H1 (cell line): Measurements from ENCODE around the gene LEFTY1. TPM values are rescaled to one million over a fixed set of nuclear protein-coding genes. Genes with fewer than 3 reads are reported as not detected.

Source experiments
- CTCF ChIA-PET: fragments of 300-600 bp; sonication (Branson Sonifier 250); formaldehyde crosslinking; loops from one replicate; lab custom pipeline; 2021; ENCODE audit not compliant: partially characterized antibody; lab: Charles Lee
- POLR2A ChIA-PET: fragments of 300-600 bp; sonication (Branson Sonifier 250); formaldehyde crosslinking; loops from one replicate; lab custom pipeline; 2021; ENCODE audit warnings: inconsistent platforms; ENCODE audit not compliant: partially characterized antibody; lab: Charles Lee
- DNase-seq, 2 experiments: peaks; one replicate each; pipeline versions ENCODE4 v3.0.0 to v3.0.0-alpha.2; 2010 to 2022; ENCODE audit warnings: low spot score in 2 of 2, low read depth in 1 of 2, mixed read lengths in 1 of 2
- FAIRE-seq: peaks from 2 replicates; lab custom pipeline; 2011; peaks lifted over from hg19 to GRCh38; lab: Jason Lieb, UNC
- H2AFZ ChIP-seq: 2 replicates; pipeline ENCODE4 v1.8.1; 2012; ENCODE audit warnings: low read length, inconsistent platforms
- H2AK5ac ChIP-seq: 2 replicates; pipeline ENCODE4 v1.6.1; 2013; ENCODE audit warnings: low read depth, low read length
- H2BK120ac ChIP-seq: replicated peaks from 2 replicates; pipeline ENCODE3; 2013; ENCODE audit warnings: low read depth, low read length, inconsistent platforms
- H2BK12ac ChIP-seq: 2 replicates; pipeline ENCODE4 v1.6.1; 2013; ENCODE audit warnings: low read depth, low read length
- H2BK15ac ChIP-seq: 2 replicates; pipeline ENCODE4 v1.6.1; 2013; ENCODE audit warnings: low read length
- H2BK20ac ChIP-seq: 2 replicates; pipeline ENCODE4 v1.6.1; 2013; ENCODE audit warnings: low read length
- H2BK5ac ChIP-seq: 2 replicates; pipeline ENCODE4 v1.6.1; 2013; ENCODE audit warnings: low read depth, low read length
- H3K14ac ChIP-seq: 2 replicates; pipeline ENCODE4 v1.6.1; 2013; ENCODE audit warnings: inconsistent platforms; ENCODE audit not compliant: insufficient read length
- H3K18ac ChIP-seq: 2 replicates; pipeline ENCODE4 v1.6.1; 2013; ENCODE audit warnings: low read length; ENCODE audit errors: extremely low read depth
- H3K23ac ChIP-seq: 2 replicates; pipeline ENCODE4 v1.6.1; 2013; ENCODE audit warnings: inconsistent platforms; ENCODE audit not compliant: insufficient read length
- H3K23me2 ChIP-seq: 2 replicates; pipeline ENCODE4 v1.6.1; 2013; ENCODE audit warnings: low read depth, low read length
- H3K27ac ChIP-seq: 2 replicates; pipeline ENCODE4 v1.6.1; 2011; ENCODE audit warnings: low read depth, low read length, inconsistent platforms
- H3K27me3 ChIP-seq, 4 experiments: replicated peaks in 1 of 4; 1 replicate in 1 of 4; 2 replicates in 3 of 4; pipeline versions ENCODE4 v1.6.1 to v1.8.1; 2011 to 2013; ENCODE audit warnings: low read length in 3 of 4, mild to moderate bottlenecking in 3 of 4, inconsistent platforms in 2 of 4, mixed read lengths in 2 of 4, moderate library complexity in 1 of 4; ENCODE audit not compliant: control insufficient read depth in 3 of 4, insufficient read depth in 3 of 4; ENCODE audit errors: extremely low read depth in 1 of 4
- H3K36me3 ChIP-seq, 4 experiments: 2 replicates each; pipeline versions ENCODE4 v1.6.1 to v1.8.1; 2011 to 2013; ENCODE audit warnings: mild to moderate bottlenecking in 4 of 4, low read length in 3 of 4, moderate library complexity in 2 of 4, control low read depth in 1 of 4, inconsistent platforms in 1 of 4; ENCODE audit not compliant: insufficient read depth in 4 of 4, control insufficient read depth in 2 of 4
- H3K4ac ChIP-seq: replicated peaks from 2 replicates; pipeline ENCODE3; 2013; ENCODE audit warnings: low read length, low read depth, mixed read lengths, inconsistent platforms; ENCODE audit not compliant: insufficient read length
- H3K4me1 ChIP-seq, 4 experiments: replicated peaks in 1 of 4; 1 replicate in 1 of 4; 2 replicates in 3 of 4; pipeline versions ENCODE4 v1.6.1 to v1.8.1; 2011 to 2013; ENCODE audit warnings: low read length in 3 of 4, inconsistent platforms in 2 of 4, mixed read lengths in 1 of 4; ENCODE audit not compliant: insufficient read depth in 4 of 4, control insufficient read depth in 3 of 4
- H3K4me2 ChIP-seq, 2 experiments: 2 replicates each; pipeline versions ENCODE4 v1.6.1 to v1.8.1; 2011 to 2013; ENCODE audit warnings: low read depth in 2 of 2, low read length in 2 of 2, control low read depth in 1 of 2, inconsistent platforms in 1 of 2, mild to moderate bottlenecking in 1 of 2; ENCODE audit not compliant: insufficient read depth in 1 of 2
- H3K4me3 ChIP-seq, 4 experiments: fragments of 200-600, 300-600 bp in 1 of 4; sonication (generic), shearing (Covaris generic), sonication (Bioruptor Twin) in 1 of 4; 2 replicates each; pipeline versions ENCODE4 v1.5.1 to v1.8.1; 2011 to 2016; ENCODE audit warnings: low read length in 4 of 4, low read depth in 3 of 4, control low read depth in 2 of 4, inconsistent platforms in 2 of 4, mild to moderate bottlenecking in 2 of 4, mixed read lengths in 1 of 4, moderate library complexity in 1 of 4; ENCODE audit not compliant: insufficient read depth in 2 of 4; ENCODE audit errors: extremely low read depth in 1 of 4
- H3K56ac ChIP-seq: replicated peaks from 2 replicates; pipeline ENCODE3; 2013; ENCODE audit warnings: low read depth, mild to moderate bottlenecking, mixed read lengths, low read length, inconsistent platforms; ENCODE audit not compliant: insufficient read length
- H3K79me1 ChIP-seq: 2 replicates; pipeline ENCODE4 v1.6.1; 2013; ENCODE audit warnings: low read depth, low read length, control low read depth
- H3K79me2 ChIP-seq, 2 experiments: 2 replicates each; pipeline versions ENCODE4 v1.6.1 to v1.8.1; 2012 to 2013; ENCODE audit warnings: low read length in 2 of 2, mild to moderate bottlenecking in 2 of 2, inconsistent platforms in 1 of 2; ENCODE audit not compliant: insufficient read depth in 2 of 2, control insufficient read depth in 1 of 2
- H3K9ac ChIP-seq, 4 experiments: replicated peaks in 1 of 4; 1 replicate in 1 of 4; 2 replicates in 3 of 4; pipeline versions ENCODE4 v1.6.1 to v1.8.1; 2011 to 2013; ENCODE audit warnings: low read depth in 3 of 4, low read length in 3 of 4, control low read depth in 2 of 4, mild to moderate bottlenecking in 2 of 4, moderate library complexity in 2 of 4, inconsistent platforms in 1 of 4; ENCODE audit errors: extremely low read depth in 1 of 4
- H3K9me3 ChIP-seq, 2 experiments: 2 replicates each; pipeline versions ENCODE4 v1.6.1 to v1.8.1; 2012 to 2013; ENCODE audit warnings: mild to moderate bottlenecking in 2 of 2, moderate library complexity in 2 of 2, control low read depth in 1 of 2, inconsistent platforms in 1 of 2, low read depth in 1 of 2, low read length in 1 of 2, mixed read lengths in 1 of 2; ENCODE audit not compliant: insufficient read depth in 2 of 2
- H4K20me1 ChIP-seq, 2 experiments: replicated peaks in 1 of 2; 2 replicates each; pipeline versions ENCODE3 to v1.8.1; 2011 to 2013; ENCODE audit warnings: inconsistent platforms in 2 of 2, low read length in 2 of 2, mild to moderate bottlenecking in 1 of 2; ENCODE audit not compliant: insufficient read depth in 2 of 2, control insufficient read depth in 1 of 2
- H4K5ac ChIP-seq: 2 replicates; pipeline ENCODE4 v1.6.1; 2013; ENCODE audit warnings: low read length, low read depth, mixed read lengths, inconsistent platforms; ENCODE audit not compliant: insufficient read length
- H4K8ac ChIP-seq: 2 replicates; pipeline ENCODE4 v1.8.0; 2013; ENCODE audit warnings: mild to moderate bottlenecking, moderate library complexity, low read length, inconsistent platforms; ENCODE audit not compliant: insufficient read depth; ENCODE audit errors: extremely low read depth
- H4K91ac ChIP-seq: replicated peaks from 2 replicates; pipeline ENCODE3; 2013; ENCODE audit warnings: low read length, mixed read lengths, inconsistent platforms; ENCODE audit not compliant: insufficient read length
- BRCA1 ChIP-seq: IDR thresholded peaks from 2 replicates; pipeline ENCODE4 v1.6.1; 2012; ENCODE audit warnings: low read depth, low read length, improper control_type of control experiment
- CTBP2 ChIP-seq: IDR thresholded peaks from 2 replicates; pipeline ENCODE4 v1.7.0; 2011; ENCODE audit warnings: borderline replicate concordance, mild to moderate bottlenecking, moderate library complexity, mixed read lengths, low read length; ENCODE audit not compliant: insufficient read depth, insufficient read length
- EZH2 ChIP-seq: fragments of 200-600 bp; sonication (generic); IDR thresholded peaks from 2 replicates; pipeline ENCODE4 v1.7.1; 2012; ENCODE audit warnings: low read depth, mild to moderate bottlenecking, moderate library complexity, low read length, inconsistent platforms; ENCODE audit not compliant: severe bottlenecking
- RNF2 ChIP-seq: fragments of 200-900, 300-1000 bp; sonication (generic); IDR thresholded peaks from 2 replicates; pipeline ENCODE4 v1.7.1; 2016; ENCODE audit warnings: borderline replicate concordance, low read depth, mild to moderate bottlenecking, antibody characterized with exemption, low read length; ENCODE audit not compliant: poor library complexity, severe bottlenecking; ENCODE audit errors: missing control alignments
- SP2 ChIP-seq: IDR thresholded peaks from 2 replicates; pipeline ENCODE4 v1.6.1; 2012; ENCODE audit warnings: mild to moderate bottlenecking, low read length, inconsistent platforms
- SP4 ChIP-seq: IDR thresholded peaks from 2 replicates; pipeline ENCODE4 v1.6.1; 2012; ENCODE audit warnings: low read length, inconsistent platforms
- TCF12 ChIP-seq: IDR thresholded peaks from 2 replicates; pipeline ENCODE4 v1.6.1; 2011; ENCODE audit warnings: low read depth, mild to moderate bottlenecking, low read length
- WGBS, 2 experiments: shearing (Covaris generic) in 1 of 2; methylation state at CpG; one replicate each; pipeline versions ENCODE4 v1.1.6 to v1.1.7; 2013 to 2015; ENCODE audit warnings: low lambda C conversion rate in 2 of 2, mixed read lengths in 2 of 2, inconsistent platforms in 1 of 2, low coverage in 1 of 2, missing lambda C conversion rate in 1 of 2; ENCODE audit not compliant: insufficient replicate concordance in 2 of 2, insufficient coverage in 1 of 2, insufficient read length in 1 of 2; ENCODE audit errors: extremely low coverage in 1 of 2, missing lambda C conversion rate in 1 of 2; 5-methylcytosine and 5-hydroxymethylcytosine counted together
- polyA plus RNA-seq, 7 experiments: library from polyadenylated mRNA; depleted of rRNA in 3 of 7; stranded (reverse) in 5 of 7; unstranded in 2 of 7; fragments of >200 nt in 5 of 7; fragments of 200-250 nt in 2 of 7; gene quantifications; 1 replicate in 5 of 7; 2 replicates in 1 of 7; 4 replicates in 1 of 7; pipeline versions ENCODE4 v1.2.1 to v1.2.3, GENCODE V29; 2011 to 2013; ENCODE audit warnings: missing spikeins in 2 of 7, mixed read lengths in 2 of 7
- total RNA-seq: library from RNA; stranded (reverse); fragmentation: NEBNext Ultra II Directional; extraction: Animal tissue kit (Norgen Biotek cat#: 25700); gene quantifications from 2 replicates; pipeline ENCODE4 v1.2.1, GENCODE V29; 2021

Gene LEFTY1
- total and polyA plus RNA-seq, 2 of the 8 experiments (the other 6 are each of a cell fraction or from before 2014, with no cell fraction given): 4.5 to 11.7 TPM

GRCh38 chr1:225896937-225897549 lies 8.1 kb upstream of the LEFTY1 start:
- no peak overlapping the region for H3K14ac ChIP-seq
- FAIRE-seq (no peak), DNase-seq (no peak)
- H4K5ac ChIP-seq: no peak overlapping the region
- H3K9me3 ChIP-seq: no peaks in the 10 kb centered on the region
- no peak overlapping the region for H3K23ac ChIP-seq
- no peak overlapping the region for H3K27ac ChIP-seq
- no peak overlapping the region for H3K56ac ChIP-seq
- H3K23me2 ChIP-seq: no peaks in the 10 kb centered on the region
- H2BK15ac ChIP-seq: 0 out of 2 replicates have a peak overlapping the region, but pooled peaks have one; percentile 47
- no peak overlapping the region for H2AFZ ChIP-seq
- H3K18ac ChIP-seq: no peak overlapping the region; the same call in 1 of the 2 replicates
- no peak overlapping the region for H3K9ac ChIP-seq
- H2BK12ac ChIP-seq: peak overlapping the region; percentile 70
- H4K8ac ChIP-seq: no peak overlapping the region; the same call in 1 of the 2 replicates
- H4K20me1 ChIP-seq: no peaks in the 10 kb centered on the region
- peak overlapping the region; percentile 83 for H4K91ac ChIP-seq
- H3K4me1 ChIP-seq: peaks cover 0 to 21% (median 19%) of the 10 kb centered on the region in 4 experiments; a peak in 6 of 7 replicates
- H3K4ac ChIP-seq: no peak overlapping the region
- H3K4me3 ChIP-seq: no peak overlapping the region
- no peaks in the 10 kb centered on the region for H3K79me2 ChIP-seq
- ChIA-PET POLR2A (interaction anchor here (0.6 to 5.2 kb wide), 8 partner anchors 8 to 119 kb away, joined by 3 to 63 read pairs (median 3); partner anchors contain the start of genes EPHX1, LEFTY1 and TMEM63A), CTCF (interaction anchor here (1.0 to 18.7 kb wide), 6 partner anchors 9 to 66 kb away, joined by 3 to 406 read pairs (median 6); partner anchors contain the start of genes LEFTY1 and TMEM63A)
- H3K36me3 ChIP-seq: no peaks in the 10 kb centered on the region
- H2BK20ac ChIP-seq: peak overlapping the region; percentile 76
- no peak for TF ChIP-seq BRCA1
- no peak for TF ChIP-seq CTBP2
- TF ChIP-seq EZH2: no peak
- TF ChIP-seq SP2: no peak
- TF ChIP-seq TCF12: no peak
- no peak for TF ChIP-seq RNF2
- no peak for TF ChIP-seq SP4
- peak overlapping the region; percentile 67; the same call in 1 of the 2 replicates for H2BK5ac ChIP-seq
- no peaks in the 10 kb centered on the region for H3K27me3 ChIP-seq
- H2AK5ac ChIP-seq: peak overlapping the region; percentile 67; the same call in 1 of the 2 replicates
- no peaks in the 10 kb centered on the region for H3K79me1 ChIP-seq
- H3K4me2 ChIP-seq: no peak overlapping the region; a peak in 1 of 4 replicates
- 79% methylated on average over 7 of the region's 7 CpGs; no CpG with 5 or more reads in 1 of the 2 experiments for WGBS, 2 experiments
- no peak overlapping the region for H2BK120ac ChIP-seq
